Measurements from ENCODE around the gene GRIK1.
"Not testable (repeated sequence)": the region's sequence is repeated elsewhere in the genome, so short reads cannot be mapped to it uniquely, and the experiment has no call there.

Gene GRIK1

DNA sequence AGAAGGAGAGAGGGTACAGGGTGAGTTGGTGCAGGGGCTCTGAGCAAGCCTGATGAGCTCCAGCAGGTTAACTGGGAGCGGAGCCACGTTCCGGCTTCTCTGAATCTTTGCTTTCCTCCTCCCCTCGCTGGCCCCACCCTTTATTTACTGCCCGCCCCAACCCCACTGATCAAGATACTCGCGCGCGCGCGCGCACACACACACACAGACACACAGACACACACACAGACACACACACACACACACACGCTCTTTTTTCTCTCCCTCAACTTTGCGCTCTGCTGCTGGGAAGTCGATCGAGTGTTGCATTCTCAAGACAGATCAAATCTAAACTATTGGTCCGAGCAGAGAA, at the start of gene GRIK1:
GRIK1 (minus strand) TSS at position 73 of the 352 bp plus-strand sequence.
- in situ Hi-C loops (cut with HindIII; ENCODE audit: low sequenced_read_pairs): no loop called here

DNA sequence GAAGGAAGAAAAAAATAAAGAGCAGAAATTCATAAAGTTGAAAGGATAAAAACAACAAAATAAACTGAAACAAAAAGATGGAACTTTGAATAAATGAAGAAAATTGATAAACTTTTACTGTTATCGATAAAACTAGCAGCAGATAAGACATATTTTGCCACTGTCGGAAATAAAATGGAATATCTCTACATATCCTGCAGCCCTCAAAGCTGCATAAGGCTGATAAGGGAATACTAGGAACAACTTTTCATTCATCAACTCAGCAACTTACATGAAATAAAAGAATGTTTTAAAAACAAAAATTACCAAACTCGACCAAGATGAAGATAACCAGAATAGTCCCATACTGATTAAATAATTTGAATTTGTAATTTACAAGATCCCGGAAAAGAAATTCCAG, 48.0 kb upstream of the GRIK1 start:
- in situ Hi-C loops (cut with HindIII; ENCODE audit: low sequenced_read_pairs): no loop called here

DNA sequence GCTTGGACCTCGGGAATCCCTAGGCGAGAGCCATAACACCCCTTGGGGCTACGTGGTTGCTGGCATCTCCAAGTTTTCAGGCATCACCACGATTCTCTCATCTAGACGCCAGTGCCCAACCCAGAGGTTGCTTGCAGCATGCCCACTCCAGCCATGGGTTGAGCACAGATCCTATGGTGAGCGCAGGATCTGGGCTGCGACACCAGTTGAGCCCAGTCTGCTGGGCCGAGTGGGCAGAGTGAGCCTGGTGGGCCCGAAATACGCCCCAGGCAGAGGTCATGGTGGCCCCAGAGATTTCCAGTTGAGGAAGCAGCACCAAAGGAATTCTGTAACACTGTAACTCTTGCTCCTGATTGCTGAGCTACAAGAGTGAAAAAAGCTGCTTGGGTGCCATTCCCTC, 46.1 kb upstream of the GRIK1 start:
- in situ Hi-C loops (cut with HindIII; ENCODE audit: low sequenced_read_pairs): no loop called here

DNA sequence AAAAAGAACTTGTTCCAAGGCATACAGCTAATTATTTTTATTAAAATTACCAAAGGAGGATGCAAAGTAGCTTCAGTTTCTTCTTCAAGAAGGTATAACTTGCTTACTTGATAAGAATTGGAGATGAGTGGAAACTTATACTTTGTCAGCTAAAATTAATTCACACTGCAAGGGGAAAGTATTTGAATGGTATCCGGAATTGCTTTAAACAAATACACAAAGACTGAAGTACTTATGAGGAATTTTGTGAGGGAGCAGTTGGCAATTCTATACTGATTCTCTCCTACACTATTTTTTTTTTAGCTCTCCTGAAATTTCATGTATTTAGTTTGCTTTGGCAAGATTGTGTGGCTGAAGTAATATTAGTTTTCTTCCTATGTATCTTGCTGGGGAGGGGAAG, 39.2 kb upstream of the GRIK1 start:
- in situ Hi-C loops (cut with HindIII; ENCODE audit: low sequenced_read_pairs): no loop called here

DNA sequence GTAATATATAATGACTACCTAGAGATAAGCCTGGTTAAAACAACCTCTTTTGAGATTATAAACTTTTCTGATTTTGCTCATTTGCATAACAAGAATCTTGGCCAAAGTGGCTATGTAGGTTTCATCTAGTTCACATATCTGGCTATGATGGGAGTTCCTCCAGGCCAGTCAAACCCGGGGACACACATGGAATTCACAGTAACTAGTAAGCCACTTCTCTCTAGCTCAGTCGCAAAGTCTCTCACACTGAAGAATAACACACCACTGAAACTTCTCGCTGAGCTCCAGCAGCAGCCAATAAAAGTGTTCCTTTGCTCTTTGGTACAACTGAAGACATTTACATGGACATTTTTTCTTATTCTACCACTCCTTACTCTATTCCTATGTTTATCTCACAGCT, 36.0 kb upstream of the GRIK1 start:
- in situ Hi-C loops (cut with HindIII; ENCODE audit: low sequenced_read_pairs): no loop called here

DNA sequence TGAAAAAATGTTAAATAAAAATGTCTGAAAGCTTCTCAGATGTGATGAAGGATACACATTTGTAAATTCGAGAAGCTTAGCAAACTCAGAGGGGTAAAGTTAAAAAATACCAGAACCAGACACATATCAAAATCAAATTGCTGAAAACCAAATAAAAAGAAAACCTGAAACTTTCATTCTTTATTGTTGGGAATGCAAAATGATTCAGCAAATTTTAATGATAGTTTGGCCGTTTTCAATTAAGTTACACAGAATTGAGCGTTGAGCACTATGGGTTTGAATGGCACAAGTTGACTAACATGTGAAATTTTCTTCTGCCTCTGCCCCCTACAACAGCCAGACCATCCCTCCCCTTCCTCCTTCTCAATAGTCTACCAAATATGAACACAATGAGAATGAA, 33.5 kb upstream of the GRIK1 start:
- in situ Hi-C loops (cut with HindIII; ENCODE audit: low sequenced_read_pairs): no loop called here

DNA sequence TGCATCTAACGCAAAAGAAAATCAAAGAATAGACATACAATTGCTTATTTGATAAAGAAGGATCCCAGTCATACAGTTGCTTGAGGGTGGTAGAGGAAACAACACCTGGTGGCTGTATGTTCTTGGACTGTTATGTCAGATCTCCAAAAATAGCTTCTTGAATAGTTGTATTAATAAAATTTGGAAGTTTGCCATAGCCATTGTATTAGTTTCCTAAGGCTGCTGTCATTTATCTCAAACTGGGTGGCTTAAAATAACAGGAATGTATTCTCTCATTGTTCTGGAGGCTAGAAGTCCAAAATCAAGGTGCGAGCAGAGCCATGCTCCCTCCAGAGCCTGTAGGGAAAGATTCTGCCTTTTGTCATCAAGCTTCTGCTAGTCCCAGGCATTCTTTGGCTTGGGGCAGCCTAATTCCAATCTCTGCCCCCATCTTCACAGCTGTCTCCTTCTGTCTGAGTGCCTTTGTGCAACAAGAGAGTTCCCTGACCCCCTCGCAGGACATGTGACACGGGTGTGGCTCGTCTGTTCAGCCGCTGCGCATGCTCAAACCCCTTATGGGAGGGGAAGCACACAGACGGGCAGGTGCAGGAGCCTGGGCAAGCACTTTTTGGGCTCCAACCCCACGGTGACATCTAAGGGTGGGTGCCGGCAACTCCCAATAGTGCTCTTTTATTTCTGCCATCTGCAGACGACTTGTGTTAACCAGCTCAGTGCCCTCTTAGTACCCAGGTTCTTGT, 21.7 kb upstream of the GRIK1 start:
- in situ Hi-C loops (cut with HindIII; ENCODE audit: low sequenced_read_pairs): no loop called here

DNA sequence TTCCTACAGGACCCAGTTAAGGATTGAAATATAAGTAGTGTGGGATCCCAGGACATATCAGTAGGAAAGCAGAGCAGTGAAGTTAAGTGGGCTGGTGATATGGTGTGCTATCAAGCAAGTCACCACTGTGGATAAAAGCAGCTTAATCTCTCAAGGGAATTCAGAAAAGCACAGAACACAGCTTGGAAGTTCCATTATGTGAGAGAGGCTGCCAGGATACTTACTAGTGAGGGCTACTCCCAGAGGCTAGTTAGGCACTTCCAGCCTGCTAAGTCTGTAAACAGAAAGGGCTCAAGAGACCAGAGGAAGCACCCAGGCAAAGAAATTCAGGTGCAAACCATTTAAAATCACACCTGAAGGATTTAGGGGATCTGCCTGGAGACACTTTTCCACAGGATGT, 18.8 kb upstream of the GRIK1 start:
- in situ Hi-C loops (cut with HindIII; ENCODE audit: low sequenced_read_pairs): no loop called here

DNA sequence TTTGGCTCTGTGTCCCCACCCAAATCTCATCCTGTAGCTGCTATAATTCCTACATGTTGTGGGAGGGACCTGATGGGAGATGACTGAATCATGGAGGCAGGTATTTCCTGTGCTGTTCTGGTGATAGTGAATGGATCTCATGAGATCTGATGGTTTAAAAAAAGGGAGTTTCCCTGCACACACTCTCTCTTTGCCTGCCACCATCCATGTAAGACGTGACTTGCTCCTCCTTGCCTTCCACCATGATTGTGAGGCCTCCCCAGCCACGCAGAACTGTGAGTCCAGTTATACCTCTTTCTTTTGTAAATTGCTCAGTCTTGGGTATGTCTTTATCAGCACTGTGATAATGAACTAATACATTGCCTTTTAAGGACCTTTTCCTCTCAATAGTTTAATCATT, 18.2 kb upstream of the GRIK1 start:
- in situ Hi-C loops (cut with HindIII; ENCODE audit: low sequenced_read_pairs): not testable (repeated sequence)

DNA sequence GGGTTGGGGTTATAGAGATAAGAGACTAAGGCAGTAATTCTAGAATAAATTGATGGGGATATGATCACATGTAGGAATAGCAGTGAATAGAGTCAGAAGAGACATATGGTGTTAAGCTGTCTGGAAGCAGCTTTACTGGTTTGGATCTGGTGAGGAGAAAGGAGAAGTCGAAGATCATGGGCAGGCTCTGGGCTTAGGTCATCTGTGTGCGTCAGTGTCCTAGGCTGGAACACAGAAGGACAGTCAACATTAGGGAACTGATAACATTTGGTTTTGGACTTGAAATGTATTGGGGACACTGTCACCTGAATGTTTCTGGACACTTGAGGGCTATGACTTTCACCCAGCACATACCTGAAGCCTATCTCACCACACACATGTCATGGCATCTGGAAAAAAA, 13.9 kb upstream of the GRIK1 start:
- in situ Hi-C loops (cut with HindIII; ENCODE audit: low sequenced_read_pairs): no loop called here

DNA sequence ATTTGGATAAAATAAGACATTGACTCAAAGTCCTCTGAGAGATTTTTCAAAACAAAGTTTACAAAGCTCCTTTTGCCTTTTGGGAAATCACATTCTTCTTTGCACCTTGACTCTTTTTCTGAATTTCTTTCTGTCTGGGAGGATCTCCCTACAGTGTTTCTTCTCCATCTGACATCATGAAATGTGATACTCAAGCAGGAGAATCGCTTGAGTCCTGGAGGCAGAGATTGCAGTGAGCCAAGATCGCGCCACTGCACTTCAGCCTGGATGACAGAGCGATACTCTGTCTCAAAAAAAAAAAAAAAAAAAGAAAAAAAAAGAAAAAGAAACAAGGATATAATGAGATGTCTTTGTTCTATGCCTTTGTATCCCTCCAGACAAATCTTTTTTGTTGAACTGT, 13.3 kb upstream of the GRIK1 start:
- in situ Hi-C loops (cut with HindIII; ENCODE audit: low sequenced_read_pairs): no loop called here

DNA sequence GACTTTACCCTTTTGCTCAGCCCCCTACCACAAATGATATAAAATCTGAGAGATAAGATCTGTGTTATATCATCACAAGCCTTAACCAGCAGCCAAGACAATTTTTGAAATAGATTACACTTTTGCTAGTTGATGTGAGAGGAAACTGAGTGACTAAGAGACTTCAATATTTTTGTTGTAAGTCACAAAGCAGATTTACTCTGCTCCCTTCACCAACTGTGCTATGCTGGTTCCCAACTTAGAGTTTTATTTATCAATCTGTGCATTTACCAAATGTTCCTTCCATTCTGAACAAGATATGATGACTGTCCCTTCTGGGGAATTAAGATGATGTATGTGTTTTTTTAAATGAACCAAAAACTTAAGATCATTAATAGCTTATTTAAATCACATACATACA, 12.1 kb upstream of the GRIK1 start:
- in situ Hi-C loops (cut with HindIII; ENCODE audit: low sequenced_read_pairs): no loop called here

DNA sequence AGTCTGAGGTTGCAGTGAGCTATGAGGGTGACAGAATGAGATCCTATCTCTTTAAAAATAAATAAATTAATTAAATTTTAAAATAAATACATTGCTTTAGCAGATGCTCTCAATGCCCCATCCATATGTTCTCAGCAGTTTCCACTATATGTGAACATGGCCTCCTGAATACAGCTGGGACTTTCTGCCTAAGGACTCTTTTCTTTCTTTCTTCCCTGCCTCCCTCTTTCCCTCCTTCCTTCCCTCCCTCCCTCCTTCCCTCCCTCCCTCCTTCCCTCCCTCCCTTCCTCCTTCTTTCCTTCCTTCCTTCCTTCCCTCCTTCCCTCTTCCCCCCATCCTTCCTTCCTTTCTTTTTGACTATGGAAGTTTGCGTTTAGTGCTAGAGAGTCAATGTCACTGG, 10.2 kb upstream of the GRIK1 start:
- in situ Hi-C loops (cut with HindIII; ENCODE audit: low sequenced_read_pairs): no loop called here

DNA sequence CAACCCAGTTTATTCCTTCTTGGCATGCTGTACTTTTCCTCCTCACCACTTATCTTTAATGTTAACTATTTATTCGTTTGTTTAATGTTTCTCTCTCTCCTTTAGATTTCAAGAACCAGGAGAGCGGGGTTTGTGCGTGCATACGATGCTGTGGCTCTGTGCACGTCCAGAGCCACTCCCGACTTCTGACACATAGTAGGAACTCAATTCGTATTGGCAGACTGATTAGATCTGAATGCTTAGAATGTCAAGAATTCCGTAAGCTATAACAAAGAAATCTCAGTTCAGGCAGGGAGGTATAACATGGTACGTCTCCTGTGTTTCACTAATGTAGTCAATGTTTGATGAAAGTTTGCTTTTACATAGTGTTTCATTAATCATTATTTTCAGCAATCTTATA, 7.3 kb upstream of the GRIK1 start:
- in situ Hi-C loops (cut with HindIII; ENCODE audit: low sequenced_read_pairs): no loop called here

DNA sequence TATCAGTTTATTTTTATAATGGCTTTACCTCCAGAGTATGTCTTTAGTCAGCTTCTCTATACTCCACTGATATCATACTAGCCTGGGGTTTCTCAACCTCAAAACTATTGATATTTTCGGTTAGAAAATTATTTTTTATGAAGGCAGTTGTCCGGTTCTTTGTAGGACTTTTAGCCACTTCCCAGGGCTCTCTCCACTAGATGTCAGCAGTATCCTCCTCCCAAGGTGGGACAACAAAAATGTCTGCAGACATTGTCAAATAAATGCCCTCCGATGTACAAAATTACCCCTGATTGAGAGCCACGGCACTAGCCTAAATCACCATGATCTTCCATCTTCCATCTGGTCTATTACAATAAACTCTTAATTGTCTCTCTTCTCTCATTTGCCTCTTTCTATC, 4.1 kb upstream of the GRIK1 start:
- in situ Hi-C loops (cut with HindIII; ENCODE audit: low sequenced_read_pairs): no loop called here

DNA sequence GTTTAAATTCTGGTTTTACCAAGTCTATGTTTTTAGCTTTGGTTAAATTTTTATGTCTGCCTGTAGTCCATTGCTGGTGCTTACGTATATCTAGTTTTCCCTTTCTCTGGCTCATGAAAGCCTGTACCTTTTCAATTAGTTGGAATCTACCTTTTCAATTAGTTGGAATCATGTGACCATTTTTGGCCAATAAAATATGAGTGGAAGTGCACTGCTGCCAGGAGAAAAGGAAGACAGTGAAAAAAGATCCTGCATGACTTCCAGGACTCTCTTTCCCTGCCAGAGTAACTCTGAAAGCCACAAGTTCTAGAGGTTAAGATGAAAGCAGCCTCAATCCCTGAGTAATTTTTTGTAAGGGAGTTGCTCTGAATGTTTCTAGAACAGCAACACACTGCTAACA, 2.2 kb upstream of the GRIK1 start:
- in situ Hi-C loops (cut with HindIII; ENCODE audit: low sequenced_read_pairs): no loop called here

DNA sequence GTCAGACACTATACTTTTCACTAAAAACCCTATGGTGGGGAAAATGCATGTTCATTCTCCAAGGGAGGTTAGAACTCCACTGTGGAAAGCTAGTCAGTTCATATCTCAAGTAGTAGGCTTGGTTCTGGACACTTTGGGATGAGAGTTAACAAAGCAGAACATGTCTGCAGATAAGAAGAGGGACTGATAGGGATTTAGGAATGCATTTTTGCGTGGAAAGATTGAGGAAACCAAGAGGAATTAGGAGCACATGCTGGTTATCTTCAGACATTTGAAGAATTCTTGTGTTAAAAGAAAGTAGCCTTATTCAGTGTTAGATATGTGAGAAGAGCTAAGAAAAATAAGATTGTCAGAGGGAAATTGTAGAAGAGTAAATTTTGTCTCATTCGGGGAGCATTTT, 1.2 kb upstream of the GRIK1 start:
- in situ Hi-C loops (cut with HindIII; ENCODE audit: low sequenced_read_pairs): no loop called here

DNA sequence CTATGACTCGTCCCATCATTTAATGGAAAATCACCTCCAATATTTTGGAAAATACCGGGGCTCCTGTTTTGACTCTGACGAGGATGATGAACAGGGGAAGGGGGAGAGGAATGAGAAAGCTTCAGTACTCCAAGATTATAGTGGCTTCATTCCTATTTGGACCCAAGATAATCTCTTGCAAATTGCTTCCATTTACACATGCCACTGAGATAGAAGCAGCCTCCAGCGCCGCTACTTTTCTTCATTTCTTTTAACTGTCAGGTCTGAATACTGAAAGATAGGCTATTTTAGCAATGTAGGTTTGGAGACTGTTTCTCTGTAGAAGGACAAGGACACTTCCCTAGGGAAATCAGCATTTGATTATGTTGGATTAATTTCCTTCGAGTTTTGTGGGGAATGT, 565 bp upstream of the GRIK1 start:
- in situ Hi-C loops (cut with HindIII; ENCODE audit: low sequenced_read_pairs): no loop called here

DNA sequence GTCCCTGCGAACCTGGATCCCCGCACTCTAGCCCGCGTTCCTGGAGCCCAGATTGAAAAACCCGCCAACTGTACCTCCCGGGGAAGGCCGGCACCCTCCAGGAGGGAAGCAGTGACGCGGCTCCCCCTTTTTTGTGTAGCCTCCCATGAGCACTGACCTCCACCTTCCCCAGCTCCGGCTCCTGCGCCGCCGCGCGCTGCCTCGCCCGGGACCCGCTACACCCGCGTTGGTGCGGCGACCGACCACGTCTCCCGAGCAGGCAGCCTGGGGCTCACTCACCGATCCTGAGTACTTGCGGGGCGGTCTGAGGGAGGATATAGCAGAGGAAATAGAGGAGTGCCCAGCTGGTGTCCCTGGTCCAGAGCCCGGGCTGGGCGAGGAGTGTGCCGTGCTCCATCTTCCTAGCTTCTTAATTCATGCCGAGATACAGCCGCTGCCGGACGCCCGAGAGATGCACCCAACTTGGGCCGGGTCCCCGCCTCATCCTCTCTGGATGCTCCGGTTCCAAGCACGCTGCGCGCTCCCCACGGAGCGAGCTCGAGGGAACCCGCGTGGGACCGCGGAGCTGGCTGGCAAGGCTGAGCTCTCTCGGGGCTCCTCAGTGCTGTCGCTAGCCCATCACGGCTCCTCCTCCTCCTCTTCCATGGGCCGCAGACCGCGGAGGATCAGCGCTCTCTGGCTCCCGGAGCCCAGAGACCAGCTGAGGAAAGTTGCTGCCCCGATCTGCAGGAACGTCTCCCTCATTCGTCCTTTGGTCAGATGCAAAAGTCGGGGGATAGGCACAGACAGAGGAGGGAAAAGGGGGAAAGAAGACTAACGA, 482 bp downstream of the GRIK1 start:
- in situ Hi-C loops (cut with HindIII; ENCODE audit: low sequenced_read_pairs): no loop called here

DNA sequence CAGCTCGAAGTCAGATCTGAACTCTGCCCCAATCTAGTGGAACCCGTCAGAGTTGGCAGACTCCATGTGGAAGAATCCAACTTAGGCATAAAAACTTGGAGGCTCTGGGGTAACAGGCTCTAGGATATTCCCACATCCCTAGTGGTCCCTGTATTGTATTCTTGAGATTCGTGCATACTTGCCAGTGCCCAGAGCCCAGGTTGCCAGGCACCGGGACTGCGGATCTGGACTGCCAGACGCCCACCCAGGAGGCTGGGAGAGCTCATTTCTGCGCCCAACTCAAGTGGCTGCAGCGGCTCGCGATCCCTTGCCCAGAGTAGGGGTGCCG, 1.1 kb downstream of the GRIK1 start:
- in situ Hi-C loops (cut with HindIII; ENCODE audit: low sequenced_read_pairs): no loop called here

DNA sequence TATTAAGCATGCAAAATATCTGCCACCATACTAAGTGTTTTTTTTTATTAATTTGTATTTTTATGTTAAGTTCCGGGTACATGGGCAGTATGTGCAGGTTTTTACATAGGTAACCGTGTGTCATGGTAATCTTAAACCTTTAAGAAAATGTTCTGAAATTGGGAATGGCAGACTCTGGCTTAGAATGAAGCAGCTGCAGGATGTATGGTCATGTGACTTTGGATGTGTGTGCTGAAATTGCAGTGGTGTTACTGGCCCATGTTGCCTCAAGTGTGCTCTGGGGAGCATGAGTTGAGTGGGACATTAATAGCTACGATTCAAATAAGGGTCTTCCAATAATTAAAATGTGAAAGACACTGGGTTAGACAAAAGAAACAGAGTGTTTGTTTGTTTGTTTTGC, 6.7 kb downstream of the GRIK1 start:
- in situ Hi-C loops (cut with HindIII; ENCODE audit: low sequenced_read_pairs): no loop called here

DNA sequence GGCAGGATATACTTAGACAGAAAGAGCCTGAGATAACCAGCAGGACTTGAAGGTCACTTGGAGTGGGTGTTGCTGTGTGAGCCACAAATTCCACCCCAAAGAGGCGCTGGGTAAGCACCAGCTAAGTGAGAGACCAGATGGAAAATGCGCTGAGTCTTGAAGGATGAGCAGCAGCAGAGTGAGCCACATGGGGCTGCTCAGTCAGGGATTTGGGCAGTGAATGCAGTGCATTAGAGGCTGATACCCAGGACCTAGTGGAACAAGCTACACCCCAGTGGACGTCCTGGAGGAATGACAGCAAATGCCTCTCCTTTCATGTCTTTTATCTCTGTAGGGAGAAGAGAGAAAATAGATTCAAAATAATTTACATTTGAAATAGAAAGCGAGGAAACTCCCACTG, 11.3 kb downstream of the GRIK1 start:
- in situ Hi-C loops (cut with HindIII; ENCODE audit: low sequenced_read_pairs): no loop called here

DNA sequence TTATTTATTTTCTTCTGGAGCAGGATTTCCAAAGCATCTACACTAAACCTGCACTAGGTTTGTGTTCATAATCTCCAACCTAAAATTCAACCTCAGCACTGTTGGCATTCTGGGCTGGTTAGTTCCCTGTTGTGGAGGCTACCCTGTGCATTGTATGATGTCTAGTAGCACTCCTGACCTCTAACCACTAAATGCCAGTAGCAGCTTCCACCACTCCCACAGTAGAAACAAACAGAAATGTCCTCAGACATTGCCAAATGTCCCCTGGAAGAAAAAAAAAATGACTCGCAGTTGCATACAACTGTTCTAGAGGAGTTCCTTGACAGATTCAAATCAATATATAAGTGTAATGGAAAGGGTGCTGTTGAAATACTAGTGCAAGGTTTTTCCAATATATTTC, 18.9 kb downstream of the GRIK1 start:
- in situ Hi-C loops (cut with HindIII; ENCODE audit: low sequenced_read_pairs): no loop called here
